GM12864 (cell line): ENCODE data around the gene SERPINA3.

Source experiments
- DNase-seq: peaks from one replicate; pipeline ENCODE4 v3.0.0-alpha.2; 2011; ENCODE audit warnings: low read depth
- H3K4me3 ChIP-seq: 2 replicates; pipeline ENCODE4 v1.5.1; 2011; ENCODE audit warnings: mild to moderate bottlenecking, low read depth, low read length, control low read depth
- TF ChIP-seq, protein P1 (sequence below): IDR thresholded peaks from 2 replicates; pipeline ENCODE4 v1.5.1; 2011; ENCODE audit warnings: low read depth, mild to moderate bottlenecking, moderate library complexity, low read length, control low read depth, inconsistent platforms; ENCODE audit errors: missing control alignments

SERPINA3 gene

DNA sequence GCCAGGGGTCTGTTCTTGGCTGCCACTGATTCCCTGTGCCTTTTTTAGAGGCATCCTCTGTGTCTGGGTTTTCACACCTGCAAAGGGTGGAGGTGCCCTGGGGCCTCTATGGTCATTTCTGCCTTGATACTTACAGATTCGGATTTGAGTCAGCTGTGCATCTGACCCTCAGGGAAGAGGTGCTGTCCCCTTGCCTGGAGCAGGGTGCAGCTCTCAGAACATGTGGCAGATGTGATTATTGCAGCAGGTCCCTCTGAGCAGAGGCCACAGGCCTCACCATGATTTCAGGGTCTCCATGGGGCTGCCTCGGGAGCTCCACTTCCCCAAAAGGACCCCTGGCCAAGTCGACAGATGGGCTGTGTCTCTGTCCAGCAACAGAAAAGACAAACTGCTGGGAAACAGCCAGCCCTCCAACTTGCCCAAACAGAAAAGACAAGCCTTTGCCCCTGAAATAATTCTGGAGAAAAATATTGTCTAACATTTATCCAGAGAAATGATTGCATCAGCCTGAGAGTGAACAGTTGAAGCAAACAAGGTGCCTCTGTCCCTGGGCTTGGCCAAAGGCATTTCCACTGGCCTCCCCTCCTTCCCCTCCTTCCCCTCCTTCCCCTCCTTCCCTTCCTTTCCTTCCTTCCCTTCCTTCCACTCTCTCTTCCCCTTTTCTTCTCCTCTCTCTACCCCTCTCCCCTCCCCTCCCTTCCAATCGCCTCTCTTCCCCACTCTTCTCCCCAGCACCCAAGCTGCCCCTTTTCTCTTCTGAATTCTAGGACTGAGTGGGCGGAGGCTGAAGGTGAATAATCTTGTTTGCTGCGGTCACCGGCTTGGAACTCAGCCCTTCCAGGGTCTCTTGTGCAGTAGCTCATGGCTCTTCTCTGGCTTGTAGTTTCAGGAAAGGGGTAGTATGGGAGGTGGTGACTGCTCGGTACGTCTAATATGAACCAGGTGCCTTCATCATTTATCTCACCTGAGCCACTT, 676 bp downstream of the SERPINA3 start:
- TF ChIP-seq, protein P1, sequence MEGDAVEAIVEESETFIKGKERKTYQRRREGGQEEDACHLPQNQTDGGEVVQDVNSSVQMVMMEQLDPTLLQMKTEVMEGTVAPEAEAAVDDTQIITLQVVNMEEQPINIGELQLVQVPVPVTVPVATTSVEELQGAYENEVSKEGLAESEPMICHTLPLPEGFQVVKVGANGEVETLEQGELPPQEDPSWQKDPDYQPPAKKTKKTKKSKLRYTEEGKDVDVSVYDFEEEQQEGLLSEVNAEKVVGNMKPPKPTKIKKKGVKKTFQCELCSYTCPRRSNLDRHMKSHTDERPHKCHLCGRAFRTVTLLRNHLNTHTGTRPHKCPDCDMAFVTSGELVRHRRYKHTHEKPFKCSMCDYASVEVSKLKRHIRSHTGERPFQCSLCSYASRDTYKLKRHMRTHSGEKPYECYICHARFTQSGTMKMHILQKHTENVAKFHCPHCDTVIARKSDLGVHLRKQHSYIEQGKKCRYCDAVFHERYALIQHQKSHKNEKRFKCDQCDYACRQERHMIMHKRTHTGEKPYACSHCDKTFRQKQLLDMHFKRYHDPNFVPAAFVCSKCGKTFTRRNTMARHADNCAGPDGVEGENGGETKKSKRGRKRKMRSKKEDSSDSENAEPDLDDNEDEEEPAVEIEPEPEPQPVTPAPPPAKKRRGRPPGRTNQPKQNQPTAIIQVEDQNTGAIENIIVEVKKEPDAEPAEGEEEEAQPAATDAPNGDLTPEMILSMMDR, result no peak
- DNase-seq, result no peak
- H3K4me3 ChIP-seq, result no peak overlapping the region

DNA sequence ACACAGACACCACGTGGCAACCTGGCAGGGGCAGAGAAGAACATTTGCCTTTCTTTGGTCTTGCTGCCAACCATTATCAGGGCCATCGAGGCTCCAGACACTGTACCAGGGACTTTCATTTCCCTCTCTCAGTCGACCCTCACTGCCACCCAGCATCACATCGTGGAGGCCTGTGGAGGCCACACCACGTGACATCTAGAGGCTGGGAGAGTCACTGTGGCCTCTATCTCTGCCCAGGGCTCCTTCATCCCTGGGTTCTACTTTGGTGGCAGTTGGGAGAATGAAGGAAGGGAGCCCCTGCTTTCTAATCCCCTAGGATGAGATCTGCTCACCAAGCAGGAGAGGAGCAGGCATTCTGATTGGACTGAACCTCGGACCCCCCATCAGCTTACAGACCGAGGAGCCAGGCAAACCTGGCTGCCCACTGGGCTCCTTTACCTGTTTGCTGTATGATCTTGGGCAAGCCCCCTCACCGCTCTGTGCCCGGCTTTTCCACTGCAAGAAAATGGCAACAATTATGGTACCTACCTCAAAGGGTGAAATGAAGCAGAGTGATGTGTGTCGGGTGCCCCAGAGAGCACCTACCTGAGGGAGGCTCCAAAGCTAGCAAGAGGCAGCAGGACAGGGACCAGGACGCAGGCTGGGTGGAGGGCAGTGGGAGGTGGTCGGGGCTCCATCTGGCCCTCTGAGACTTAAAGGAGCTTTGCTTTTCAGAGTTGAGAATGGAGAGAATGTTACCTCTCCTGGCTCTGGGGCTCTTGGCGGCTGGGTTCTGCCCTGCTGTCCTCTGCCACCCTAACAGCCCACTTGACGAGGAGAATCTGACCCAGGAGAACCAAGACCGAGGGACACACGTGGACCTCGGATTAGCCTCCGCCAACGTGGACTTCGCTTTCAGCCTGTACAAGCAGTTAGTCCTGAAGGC, 1.8 kb downstream of the SERPINA3 start:
- no peak for DNase-seq
- no peak overlapping the region for H3K4me3 ChIP-seq
- TF ChIP-seq, protein P1, result no peak

DNA sequence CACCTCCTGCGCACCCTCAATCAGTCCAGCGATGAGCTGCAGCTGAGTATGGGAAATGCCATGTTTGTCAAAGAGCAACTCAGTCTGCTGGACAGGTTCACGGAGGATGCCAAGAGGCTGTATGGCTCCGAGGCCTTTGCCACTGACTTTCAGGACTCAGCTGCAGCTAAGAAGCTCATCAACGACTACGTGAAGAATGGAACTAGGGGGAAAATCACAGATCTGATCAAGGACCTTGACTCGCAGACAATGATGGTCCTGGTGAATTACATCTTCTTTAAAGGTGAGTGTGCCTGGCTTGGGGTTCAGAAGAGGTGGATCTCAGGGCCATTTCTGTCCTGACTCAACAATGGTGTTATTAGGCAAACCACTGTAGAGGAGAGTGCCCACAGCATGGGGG, 2.6 kb downstream of the SERPINA3 start:
- no peak for DNase-seq
- TF ChIP-seq, protein P1, result no peak
- no peak overlapping the region for H3K4me3 ChIP-seq

DNA sequence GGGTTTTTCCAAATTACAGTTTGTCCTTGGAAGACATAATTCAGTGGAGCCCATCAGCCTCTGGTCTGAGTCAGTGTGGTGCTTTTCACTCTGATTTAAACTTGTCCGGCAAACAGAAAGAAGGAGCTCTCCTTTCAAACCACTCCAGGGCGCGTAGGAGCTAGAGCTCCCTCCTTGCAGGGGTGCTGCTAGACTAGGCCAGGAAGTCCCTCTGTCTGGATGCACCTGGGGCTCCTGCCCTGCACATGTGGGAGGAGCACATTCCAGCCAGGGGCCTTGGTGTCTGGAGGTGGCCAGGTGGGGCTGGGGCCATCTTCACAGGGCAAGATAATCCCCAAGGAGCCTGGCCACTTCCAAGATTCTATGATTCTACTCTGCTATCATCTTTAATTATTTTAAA, 3.1 kb downstream of the SERPINA3 start:
- TF ChIP-seq, protein P1, result no peak
- no peak for DNase-seq

DNA sequence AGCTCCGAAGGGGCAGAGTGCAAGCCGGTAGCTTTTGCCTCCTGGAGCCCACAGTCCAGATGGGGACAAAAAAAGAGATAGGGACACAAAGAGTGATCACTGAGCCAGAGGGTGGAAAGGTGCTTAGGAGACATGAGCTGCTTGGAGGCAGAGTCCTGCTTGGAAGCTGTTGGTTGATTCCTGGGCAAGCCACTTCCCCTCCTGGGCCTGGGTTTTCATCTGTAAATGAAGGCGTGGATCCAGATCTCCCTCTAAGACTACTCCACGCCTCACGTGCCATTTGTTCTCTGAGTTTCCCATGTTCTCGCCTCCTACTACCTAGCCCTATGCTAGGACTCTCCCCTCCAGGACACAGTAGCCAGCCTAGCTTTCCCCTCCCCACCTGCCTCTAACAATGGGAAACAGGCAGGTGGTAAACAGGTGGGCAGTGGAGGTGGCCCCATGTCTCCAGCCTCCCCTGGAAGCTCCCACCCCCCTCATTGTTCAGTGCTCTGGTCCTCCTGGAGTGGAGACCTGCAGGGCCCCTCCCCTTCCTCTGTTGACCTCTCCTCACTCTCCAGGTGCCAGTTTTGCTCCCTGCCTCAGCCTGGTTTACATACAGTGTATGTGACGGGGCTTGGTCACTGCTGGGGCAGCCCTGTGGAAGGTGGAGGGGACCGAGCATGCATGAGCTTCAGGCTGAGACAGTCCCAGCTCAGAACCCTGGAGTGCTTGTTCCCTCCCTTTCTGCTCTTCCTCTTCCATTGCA, 3.8 kb downstream of the SERPINA3 start:
- no peak overlapping the region for H3K4me3 ChIP-seq
- TF ChIP-seq, protein P1, result no peak
- DNase-seq, result no peak

More for the DNA sequence above, 3.1 kb downstream of the SERPINA3 start:
- H3K4me3 ChIP-seq, result no peak overlapping the region

DNA sequence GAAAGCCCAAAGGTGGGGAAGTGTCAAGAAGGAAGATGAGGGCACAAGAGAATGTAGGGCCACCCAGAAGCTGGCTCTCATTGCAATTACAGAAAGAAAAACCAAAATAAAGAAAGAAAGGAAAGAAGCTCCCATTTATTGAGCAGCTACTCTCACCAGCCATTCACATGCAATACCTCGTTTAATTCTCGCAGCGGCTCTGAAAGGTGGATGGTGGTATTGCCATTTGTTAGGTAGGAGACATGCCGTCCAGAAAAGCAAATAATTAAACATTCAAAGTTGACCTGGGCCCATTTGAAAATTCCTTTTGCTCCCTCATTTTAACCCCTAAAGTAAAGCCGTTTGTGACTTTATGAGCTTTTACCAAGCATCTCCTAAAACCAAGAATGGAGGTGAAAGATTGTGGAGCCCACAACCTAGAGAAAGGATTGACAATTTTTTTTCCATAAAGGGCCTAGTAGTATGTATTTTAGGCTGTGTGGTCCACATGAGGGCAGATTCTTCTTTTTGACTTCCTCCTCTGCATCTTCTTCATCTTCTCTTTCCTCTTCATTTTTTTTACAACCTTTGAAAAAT, 5.3 kb downstream of the SERPINA3 start:
- no peak for DNase-seq
- TF ChIP-seq, protein P1, result no peak
- H3K4me3 ChIP-seq, result no peak overlapping the region
